Measurements from ENCODE around the gene CPNE5.

The CPNE5 gene

DNA sequence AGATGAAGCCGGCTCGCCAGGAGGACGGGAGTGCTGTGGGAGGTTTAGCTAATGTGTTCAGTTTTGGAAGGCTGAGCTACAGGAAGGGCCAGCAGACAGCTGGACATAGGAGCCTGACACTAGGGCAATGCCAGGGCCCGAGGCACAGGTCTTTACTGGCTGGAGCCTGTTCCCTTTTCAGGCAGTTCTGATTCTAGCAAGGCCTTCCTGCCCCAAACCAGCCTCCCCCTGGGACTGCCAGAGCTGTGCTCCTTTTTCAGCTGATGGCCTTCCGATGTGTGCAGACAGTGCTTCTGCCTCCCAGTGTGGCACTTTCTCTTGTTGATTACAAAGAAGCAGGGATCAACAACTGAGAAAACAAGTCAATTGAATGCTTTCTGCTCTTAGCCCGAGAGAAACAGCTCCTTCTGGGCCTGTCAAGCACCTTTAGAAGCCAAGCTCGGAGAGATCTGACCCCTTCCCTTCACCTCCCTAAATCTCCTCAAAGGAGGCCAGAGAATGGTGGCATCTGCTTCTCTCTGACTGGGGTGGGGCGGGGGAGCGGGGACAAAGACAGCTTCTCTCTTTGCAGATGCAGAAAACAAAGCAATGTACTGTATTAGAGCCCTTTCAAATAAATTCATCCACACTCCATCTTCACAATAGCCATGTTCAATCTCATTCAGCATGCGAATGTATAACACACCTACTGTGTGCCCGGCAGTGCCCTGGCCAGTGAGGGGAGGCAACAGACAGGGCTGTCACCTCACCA, 78.4 kb downstream of the CPNE5 start:
- DNase-seq (ENCODE audit: low spot score) = no peak

DNA sequence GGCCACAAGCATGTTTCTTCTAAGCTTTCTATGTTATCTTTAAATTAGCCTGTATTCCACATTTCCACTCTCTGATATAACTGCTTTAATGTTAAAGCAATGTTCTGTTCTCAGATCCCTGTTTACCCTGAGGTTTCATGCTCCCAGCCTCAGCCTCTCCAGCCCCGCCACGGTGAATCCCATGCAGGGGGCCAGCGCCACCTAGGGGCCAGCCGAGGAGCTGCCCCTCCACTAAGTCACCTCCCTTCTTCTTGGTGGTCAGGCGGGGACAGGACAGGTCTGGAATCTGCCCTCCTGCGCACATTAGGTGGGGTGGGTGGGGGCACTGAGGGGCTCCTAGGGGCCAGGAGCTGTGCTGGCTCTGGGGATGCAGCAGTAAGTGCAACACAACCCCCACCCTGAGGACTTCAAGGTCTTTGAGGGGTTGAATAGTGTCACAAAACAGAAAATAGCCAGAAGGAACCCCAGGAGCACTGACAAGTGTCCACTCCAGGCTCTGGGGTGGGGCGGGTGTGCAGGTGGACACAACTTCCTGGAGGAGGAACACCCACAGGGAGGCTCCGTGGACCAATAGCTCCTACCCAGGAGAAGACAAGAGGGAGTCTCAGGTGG, 80.0 kb downstream of the CPNE5 start:
- peak; percentile 75 for DNase-seq (ENCODE audit: low spot score)

DNA sequence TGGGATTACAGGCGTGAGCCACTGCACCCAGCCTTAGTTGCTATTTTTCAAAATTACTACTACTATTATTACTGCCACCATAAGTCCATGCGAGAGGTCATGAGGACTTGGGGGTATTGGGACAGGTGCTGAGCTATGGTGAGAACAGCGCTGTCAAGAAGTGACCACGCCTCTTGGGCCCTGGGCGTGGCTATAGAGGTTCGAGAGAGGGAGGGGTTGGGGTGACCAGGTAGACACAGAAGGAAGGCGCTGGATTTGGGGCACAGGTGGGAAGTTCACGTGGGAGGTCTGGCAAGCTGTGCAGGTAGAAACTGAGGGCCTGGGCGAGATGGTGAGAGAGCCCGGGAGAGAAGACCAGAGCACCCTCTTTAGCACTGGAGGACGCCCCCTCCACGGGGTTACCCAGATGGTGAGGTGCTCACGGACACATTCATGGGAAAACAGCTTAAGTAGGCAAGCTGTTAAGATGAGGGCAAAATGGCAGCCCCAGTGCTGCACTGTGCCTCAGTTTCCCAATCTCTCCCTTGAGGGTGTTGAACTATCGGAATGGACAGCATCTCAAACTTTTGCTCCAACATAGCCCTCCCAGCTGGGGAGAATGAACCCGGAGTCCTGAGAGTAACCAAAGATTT, 80.6 kb downstream of the CPNE5 start:
- DNase-seq (ENCODE audit: low spot score) = no peak

DNA sequence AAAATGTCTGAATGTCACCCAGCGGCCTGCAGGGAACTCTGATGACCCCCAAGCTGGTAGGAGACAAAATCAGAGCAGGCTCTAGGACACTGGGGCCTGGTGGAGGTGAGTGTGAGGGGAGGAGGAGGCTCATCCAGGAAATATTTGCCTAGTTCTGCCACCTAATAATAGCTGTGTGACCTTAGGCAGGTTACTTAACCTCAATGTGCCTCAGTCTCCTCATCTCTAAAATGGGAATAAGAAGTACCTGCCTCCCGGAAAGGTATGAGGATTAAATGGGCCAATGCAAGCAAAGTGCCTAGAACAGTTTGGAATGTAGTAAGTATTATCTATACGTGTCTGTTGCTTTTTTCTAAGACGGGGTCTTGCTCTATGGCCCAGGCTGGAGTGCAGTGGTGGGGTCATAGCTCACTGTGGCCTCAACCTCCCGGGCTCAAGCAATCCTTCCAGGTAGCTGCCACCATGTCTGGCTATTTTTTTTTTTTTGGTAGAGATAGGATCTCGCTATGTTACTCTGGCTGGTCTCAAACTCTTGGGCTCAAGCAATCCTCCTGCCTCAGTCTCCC, 81.2 kb downstream of the CPNE5 start:
- no peak for DNase-seq (ENCODE audit: low spot score)

DNA sequence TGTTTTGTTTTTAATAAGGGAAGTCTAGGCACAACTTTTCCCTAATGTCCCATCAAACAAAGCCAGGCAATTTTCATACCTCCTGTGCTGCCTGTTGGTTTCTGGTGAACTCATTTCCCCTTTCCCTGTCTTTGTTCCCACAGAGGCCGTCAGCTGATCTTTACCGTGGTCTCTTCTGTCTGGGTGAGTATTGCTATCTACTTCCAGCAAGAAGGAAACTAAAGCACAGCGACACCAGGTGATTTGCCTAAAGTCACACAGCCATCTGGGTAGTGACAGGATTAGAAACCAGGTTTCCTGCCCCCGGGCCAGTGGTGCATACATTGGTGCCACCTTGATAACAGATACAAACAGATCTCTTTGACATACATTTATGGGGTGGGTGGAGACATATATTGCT, 82.0 kb downstream of the CPNE5 start:
- DNase-seq (ENCODE audit: low spot score) = no peak

DNA sequence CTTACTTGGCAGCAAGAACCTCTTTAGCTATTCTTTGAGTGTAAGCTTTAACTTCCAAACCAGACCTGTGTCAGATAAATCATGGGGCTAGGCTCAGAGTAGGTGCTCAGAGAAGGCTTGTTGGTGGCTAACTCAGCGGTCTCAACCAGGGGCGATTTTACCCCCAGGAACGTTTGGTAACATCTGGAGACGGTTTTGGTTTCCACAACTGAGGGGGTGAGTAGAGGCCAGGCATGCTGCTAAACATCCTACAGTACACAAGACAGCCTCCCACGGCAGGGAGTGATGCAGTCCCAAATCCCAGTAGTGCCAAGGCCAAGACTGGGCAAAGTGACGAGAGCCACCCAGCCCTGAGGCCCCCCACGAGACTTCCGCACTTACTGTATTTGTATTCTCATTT, 82.5 kb downstream of the CPNE5 start:
- no peak for DNase-seq (ENCODE audit: low spot score)

DNA sequence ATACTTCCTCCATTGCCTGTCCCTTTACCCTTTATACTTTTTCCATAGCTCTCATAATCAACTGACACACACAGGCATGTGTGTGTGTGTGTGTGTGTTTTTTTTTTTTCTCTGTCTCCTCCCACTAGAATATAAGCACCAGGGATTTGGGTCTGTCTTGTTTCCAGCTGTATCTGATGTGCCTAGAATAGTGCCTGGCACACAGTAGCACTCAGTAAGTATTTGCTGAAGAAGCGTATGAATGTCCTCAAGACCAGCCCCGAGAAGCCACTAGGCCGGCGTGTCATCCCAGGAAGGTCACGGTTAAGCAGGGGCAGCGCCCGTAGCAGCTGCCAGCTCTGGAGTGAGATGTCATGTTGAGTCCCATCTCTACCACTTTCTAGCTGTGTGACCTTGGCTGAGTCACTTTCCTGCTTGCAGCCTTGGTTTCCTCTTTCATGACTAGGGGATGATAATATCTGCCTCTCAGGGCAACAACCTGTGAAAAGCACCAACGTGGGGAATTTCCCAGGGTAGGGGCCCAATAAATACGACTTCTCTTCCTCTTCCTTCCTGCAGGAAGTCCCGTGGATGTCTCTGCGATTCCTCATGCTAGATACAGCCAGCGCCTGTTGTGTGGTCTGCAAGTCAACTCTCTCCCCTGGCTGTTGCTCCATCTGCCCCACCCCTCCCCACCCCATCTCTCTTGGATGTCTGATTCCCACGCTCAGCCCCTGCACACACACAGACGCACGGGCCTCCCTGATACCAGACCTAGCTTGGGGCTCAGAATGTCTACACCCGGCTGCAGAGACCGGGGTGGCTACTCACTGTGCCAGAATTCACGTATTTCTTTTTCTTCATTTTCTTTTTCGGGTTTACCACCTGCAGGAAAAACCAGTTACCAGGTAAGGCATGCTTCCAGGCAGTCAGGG, 83.6 kb downstream of the CPNE5 start:
- DNase-seq (ENCODE audit: low spot score) = no peak

DNA sequence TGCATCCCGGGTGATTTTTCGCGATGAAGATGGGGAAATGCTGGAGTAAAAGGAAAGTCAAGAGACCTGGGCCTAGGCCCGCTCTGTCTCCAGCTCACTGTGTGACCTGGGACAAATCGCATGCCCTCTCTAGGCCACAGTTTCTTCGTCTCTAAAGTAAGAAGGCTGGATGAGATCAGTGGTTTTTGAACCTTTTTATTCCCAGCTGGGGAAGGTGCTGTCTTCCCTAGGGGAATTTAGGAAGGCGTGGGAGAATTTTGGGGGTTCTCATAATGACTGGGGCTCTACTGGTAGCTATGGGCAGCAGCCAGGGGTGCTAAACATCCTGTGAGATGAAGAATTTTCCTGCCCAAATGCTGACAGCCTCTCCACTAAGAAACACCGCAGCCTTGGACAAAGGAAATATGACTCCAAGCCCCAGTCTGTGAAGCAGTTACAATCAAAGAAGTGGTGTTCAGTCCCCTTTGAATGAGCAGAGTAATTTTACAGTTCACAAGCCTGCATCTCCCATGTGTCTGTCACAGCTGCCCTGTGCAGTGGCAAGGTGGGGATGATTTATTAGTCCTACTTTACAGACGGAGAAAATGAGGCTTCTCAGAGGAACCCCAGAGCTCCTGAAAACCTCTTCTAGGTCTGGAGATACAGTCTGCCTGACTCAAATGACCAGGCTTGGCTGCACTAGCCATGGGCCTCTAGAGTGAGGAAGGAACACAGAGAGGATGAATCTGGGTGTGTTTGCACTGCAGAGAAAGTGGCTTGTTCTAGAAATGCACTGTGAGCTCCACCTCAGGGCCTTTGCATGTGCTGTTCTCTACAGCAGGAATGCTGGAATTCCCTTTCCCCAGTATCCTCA, 84.4 kb downstream of the CPNE5 start:
- no peak for DNase-seq (ENCODE audit: low spot score)

DNA sequence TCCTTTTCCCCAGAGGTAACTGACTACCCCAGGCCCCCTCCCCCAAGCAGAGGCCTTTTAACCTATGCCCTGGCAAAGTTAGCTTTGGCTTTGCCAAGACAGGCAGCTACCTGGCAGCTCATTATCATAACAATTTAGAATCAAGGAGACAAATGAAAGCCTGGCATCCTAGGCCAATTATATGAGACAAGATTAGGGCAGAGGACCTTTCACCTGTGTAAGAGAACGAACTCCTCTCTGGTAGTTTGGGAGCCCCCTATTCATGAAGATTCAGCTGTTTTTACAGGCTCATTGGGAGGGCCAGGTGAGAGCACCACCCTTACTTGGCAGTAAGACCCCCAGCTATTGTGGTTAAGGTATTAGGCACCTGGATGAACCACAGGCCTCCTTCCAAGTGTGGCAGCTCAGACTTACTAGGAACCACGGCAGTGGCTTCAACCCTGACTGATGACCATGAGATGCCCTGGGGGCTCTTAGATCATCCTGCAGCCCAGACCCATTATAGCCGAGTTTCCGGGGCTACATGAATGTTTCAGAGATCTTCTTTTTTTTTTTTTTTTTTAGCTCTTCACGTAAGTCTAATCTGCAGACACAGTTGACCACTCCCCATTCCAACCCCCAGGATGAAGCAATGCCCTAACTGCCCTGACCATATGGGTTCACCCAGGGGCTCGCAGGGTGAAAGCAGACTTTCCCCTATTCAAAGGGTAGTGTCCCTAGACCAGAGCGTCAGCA, 85.4 kb downstream of the CPNE5 start:
- DNase-seq (ENCODE audit: low spot score) = no peak

DNA sequence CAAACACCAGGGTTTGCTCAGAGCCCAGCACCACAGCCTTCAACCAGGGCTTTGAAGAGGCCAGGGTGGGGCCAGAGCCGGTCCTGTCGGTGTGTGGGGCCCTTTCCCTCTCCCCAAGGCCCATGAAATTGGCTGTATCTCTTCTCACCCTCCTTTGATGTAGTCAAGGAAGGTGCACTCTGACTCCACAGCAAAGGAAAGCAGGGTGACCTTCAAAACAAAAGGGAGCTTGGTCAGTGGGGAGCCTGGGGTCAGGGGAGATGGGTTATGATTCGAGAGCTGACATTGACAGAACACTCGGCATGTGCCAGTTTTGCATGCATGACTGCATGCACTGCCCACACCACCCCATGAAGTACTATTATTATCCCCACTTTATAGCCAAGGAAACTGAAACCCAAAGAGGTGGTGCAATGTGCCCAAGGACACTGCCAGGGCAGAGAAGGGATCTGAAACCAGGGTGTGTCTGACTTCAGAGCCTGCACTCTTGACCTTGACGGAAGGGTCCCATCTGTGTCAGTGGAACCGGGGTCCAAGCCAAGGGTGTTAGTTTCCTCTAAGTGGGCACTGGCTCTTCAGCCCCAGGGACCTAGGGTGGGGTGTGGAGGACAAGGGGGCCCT, 86.2 kb downstream of the CPNE5 start:
- no peak for DNase-seq (ENCODE audit: low spot score)

DNA sequence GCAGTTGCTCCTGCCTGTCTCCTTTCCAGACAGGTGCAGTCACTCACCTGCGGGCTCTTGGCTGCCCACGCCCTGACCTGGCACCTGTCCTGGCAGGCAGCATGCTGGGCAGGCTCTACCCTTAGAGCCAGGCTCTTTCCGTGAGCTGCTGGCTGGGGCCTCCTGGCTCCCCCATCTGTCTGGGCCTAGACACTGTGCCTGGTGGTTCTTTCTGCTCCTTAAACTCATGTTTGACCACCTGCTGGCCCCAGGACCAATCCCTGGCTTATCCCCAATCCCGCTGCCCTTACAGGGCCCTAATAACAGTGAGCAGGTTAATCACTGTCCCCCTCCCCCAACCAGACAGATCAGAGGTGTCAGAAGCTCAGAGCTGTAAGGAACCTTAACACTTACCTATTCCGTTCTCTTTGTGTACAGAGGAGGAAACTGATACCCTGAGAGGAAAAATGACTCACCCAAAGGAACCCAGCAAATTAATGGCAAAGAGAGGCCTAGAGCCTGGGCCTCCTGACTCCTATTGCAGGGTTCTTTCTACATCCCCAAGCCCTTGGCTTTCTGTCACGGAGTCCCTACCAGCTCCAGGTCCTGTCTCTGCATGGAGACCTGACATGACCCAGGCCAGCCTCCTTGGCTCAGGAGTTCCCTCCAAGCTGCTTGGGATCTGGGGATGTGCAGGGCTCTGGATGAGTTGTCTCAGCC, 86.9 kb downstream of the CPNE5 start:
- DNase-seq (ENCODE audit: low spot score) = no peak

DNA sequence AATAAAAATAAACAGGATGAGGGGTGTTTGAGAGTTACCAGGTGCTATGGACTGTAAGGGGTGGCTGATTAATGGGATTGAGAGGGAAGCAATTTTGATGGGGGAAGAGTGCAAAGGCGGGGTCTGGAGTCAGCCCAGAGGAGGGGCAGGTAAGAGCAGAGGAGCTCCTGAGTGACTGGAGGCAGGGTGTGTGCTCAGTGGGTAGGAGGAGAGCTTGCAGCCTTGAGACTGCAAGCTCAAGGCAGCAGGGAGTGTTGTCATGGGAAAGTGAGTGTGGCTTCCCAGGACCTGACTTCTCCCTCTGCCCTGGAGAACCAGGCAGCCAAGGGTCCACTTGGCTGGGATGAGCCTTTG, 87.4 kb downstream of the CPNE5 start:
- no peak for DNase-seq (ENCODE audit: low spot score)

DNA sequence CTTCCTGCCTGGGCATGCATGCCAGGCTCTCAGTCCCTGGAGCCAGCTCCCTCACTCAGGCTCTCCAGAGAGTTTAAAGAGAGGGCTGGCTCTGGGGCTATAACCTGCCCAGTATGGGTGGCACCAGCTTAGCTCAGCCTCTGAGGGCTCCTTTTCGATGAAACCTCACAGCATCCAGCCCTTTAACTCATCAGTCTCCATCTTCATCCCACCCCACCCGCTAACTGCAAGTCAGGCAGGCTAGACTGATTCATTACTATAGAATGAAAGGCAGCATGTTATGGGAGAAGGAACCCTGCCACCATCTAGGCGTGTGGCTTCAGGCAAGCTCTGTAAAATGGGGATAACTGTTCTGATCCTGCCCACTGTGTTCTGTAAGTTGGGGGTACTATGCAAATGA, 88.2 kb downstream of the CPNE5 start:
- no peak for DNase-seq (ENCODE audit: low spot score)

DNA sequence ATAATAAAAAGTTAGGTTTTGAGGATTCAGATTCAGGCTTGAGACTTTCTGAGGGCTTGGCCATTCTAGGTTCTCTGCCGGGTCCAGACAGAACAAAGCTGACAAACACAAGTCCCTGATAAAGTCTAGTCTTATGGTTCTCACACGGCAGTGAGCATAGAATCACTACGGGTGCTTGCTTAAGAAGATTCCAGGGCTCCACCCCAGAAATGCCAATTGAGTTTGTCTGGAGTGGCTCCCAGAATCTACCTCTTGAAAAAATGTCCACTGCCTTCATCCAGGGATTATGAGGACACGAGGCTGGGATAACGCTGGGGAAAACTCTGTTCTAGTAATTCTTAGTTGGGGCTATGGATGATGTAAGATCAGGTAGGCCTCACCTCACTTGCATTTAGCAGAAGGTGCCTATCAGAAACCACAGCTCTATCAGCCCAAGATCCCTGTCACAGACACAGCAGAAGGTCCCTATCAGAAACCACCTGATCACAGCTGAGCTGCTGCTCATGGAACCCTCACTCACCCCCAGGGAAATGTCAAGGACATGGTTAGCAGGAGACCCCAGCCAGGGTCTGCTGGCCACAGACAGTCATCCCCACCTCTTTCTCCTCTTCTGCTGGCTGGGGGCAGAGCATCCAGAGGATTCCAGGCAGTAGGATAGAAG, 89.3 kb downstream of the CPNE5 start:
- no peak for DNase-seq (ENCODE audit: low spot score)

DNA sequence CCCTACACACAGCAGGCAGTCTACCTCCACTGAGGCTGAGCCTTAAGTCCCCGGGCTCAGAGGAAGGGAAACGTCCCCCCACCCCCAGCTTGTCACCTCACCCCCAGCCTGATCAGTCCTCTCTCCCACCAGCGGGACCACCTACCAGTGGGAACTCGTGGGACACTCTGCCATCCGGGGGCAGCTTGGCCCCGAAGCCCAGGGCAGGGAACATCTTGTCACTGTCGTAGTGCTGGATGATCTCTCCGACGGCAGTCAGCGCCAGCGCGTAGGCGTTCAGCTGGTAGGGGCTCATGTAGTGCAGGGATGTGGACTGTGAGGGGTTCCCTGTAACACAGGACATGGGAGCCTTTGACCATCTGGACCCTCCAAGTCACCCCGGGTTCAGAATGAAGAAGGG, 93.0 kb downstream of the CPNE5 start:
- DNase-seq (ENCODE audit: low spot score) = no peak

DNA sequence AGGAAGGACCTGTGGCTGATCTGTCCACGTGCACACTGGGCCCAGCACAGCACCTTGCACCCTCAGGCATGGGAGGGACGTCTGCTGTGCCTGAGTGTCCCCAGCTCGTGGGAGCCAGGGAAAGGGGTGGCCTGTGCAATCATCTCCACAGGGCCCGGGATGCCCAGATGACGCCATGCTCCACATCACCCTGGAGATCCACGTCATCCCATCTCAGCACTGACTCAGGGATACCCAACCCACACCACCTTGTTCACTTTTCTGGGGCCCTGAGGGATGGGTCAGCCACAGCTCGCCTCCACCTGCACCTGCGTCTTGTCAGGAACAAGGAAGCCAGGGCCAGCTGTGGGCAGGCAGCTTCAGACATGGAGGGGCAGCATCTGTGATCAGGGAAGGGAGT, 93.4 kb downstream of the CPNE5 start:
- DNase-seq (ENCODE audit: low spot score) = no peak

DNA sequence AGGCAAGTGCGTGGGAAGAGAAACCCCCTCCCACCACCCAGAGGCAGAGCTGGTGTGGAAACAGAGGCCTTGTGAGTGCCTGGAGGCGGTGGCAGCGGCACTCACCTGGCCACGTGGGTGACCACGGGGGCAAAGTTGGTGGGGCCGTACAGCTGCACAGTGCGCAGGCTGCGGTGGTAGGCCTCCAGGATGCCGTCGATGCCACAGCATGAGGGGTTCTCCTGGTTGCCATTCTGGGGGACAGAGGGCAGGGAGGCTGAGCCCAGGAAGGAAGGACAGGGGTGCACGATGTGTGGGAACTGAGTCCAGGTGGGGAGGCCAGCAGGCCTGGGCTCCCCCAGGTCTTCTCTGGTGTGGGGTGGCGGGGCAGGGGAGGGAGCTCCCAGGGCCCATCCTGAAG, 94.0 kb downstream of the CPNE5 start:
- no peak for DNase-seq (ENCODE audit: low spot score)

DNA sequence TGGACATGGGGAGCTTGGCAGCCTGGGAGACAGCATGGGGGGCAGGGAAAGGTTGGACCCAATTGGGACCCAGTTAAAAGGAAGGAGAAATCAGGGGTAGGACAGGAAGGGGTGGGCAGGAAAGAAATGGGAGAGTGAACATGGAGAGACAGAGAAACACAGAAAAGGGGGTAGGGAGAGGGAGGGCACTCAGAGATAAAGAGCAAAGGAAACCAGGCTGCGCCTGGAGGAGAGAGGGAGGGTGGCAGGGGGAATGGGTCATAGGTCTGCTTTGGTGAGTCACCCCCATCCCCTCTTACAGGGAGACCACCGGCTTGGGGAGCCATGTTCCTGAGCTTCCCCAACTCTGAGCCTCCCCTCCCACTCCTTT, 95.0 kb downstream of the CPNE5 start:
- no peak for DNase-seq (ENCODE audit: low spot score)

Data from hematopoietic multipotent progenitor cell treated with erythropoietin and hydrocortisone succinate and interleukin-3 and kit ligand, for 15 days (in vitro differentiated cells).